Liver (tissue), 9 donors: ENCODE results near the gene DCAF4L1. TPM values are rescaled to one million over a fixed set of nuclear protein-coding genes. Genes with fewer than 3 reads are reported as not detected.
A peak's percentile ranks its signal among the peaks of the same experiment; 100 is the strongest.

Experiments
- DNase-seq: peaks from one replicate; pipeline ENCODE4 v3.0.0-alpha.2; 2017; ENCODE audit warnings: low spot score
- H3K27ac ChIP-seq, 2 donors: one replicate each; pipeline ENCODE4 v1.7.0; 2013; ENCODE audit warnings: inconsistent platforms in 2 of 2, low read length in 2 of 2, control low read depth in 1 of 2, low read depth in 1 of 2, mild to moderate bottlenecking in 1 of 2
- H3K27me3 ChIP-seq, 4 donors: one replicate each; pipeline versions ENCODE4 v1.6.1 to v1.7.0; 2013; ENCODE audit warnings: low read length in 3 of 4, inconsistent platforms in 1 of 4, mild to moderate bottlenecking in 1 of 4, moderate library complexity in 1 of 4; ENCODE audit not compliant: control insufficient read depth in 4 of 4, insufficient read depth in 4 of 4
- H3K36me3 ChIP-seq, 4 donors: one replicate each; pipeline versions ENCODE4 v1.6.1 to v1.7.0; 2013; ENCODE audit warnings: low read length in 3 of 4, mild to moderate bottlenecking in 3 of 4, low read depth in 1 of 4, moderate library complexity in 1 of 4; ENCODE audit not compliant: control insufficient read depth in 4 of 4, insufficient read depth in 3 of 4
- H3K4me1 ChIP-seq, 4 donors: one replicate each; pipeline versions ENCODE4 v1.6.1 to v1.7.0; 2013; ENCODE audit warnings: low read length in 3 of 4, mild to moderate bottlenecking in 3 of 4, moderate library complexity in 1 of 4; ENCODE audit not compliant: control insufficient read depth in 4 of 4, insufficient read depth in 4 of 4
- H3K4me3 ChIP-seq, 3 donors: one replicate each; pipeline versions ENCODE4 v1.6.1 to v1.7.0; 2013; ENCODE audit warnings: low read length in 3 of 3, control low read depth in 1 of 3, low read depth in 1 of 3, mild to moderate bottlenecking in 1 of 3
- H3K9ac ChIP-seq, 2 donors: one replicate each; pipeline ENCODE4 v1.7.0; 2013; ENCODE audit warnings: low read length in 2 of 2, mild to moderate bottlenecking in 2 of 2, moderate library complexity in 2 of 2, control low read depth in 1 of 2, low read depth in 1 of 2
- H3K9me3 ChIP-seq, 4 donors: one replicate each; pipeline versions ENCODE4 v1.6.1 to v1.7.0; 2013; ENCODE audit warnings: low read length in 3 of 4; ENCODE audit not compliant: control insufficient read depth in 4 of 4
- ATF3 ChIP-seq: IDR thresholded peaks from 2 replicates; pipeline ENCODE4 v1.6.1; 2016; ENCODE audit warnings: antibody characterized with exemption
- CTCF ChIP-seq: fragments of 150-350 bp; IDR thresholded peaks from 2 replicates; pipeline ENCODE4 v1.5.1; 2017; ENCODE audit warnings: improper control_type of control experiment, low read depth, low read length; ENCODE audit not compliant: missing input control
- EGR1 ChIP-seq, 2 donors: IDR thresholded peaks; 2 replicates each; pipeline ENCODE4 v1.6.1; 2016 to 2018; ENCODE audit warnings: antibody characterized with exemption in 2 of 2, low read depth in 2 of 2
- FOXA2 ChIP-seq: IDR thresholded peaks from 2 replicates; pipeline ENCODE4 v1.6.1; 2016; ENCODE audit warnings: antibody characterized with exemption
- GABPA ChIP-seq, 2 donors: IDR thresholded peaks in 1 of 2; conservative IDR thresholded peaks in 1 of 2; 2 replicates each; pipeline ENCODE4 v1.6.1; 2016; ENCODE audit warnings: antibody characterized with exemption in 2 of 2, mild to moderate bottlenecking in 1 of 2, moderate library complexity in 1 of 2
- HNF4A ChIP-seq, 2 donors: conservative IDR thresholded peaks; 2 replicates each; pipeline ENCODE4 v1.6.1; 2016; ENCODE audit warnings: antibody characterized with exemption in 2 of 2, mild to moderate bottlenecking in 2 of 2
- HNF4G ChIP-seq: IDR thresholded peaks from 2 replicates; pipeline ENCODE4 v1.6.1; 2016; ENCODE audit warnings: antibody characterized with exemption
- JUND ChIP-seq, 2 donors: IDR thresholded peaks; 2 replicates each; pipeline ENCODE4 v1.6.1; 2016; ENCODE audit warnings: antibody characterized with exemption in 2 of 2
- NR2F2 ChIP-seq: IDR thresholded peaks from 2 replicates; pipeline ENCODE4 v1.6.1; 2016; ENCODE audit warnings: antibody characterized with exemption
- RAD21 ChIP-seq, 2 donors: IDR thresholded peaks; 2 replicates each; pipeline ENCODE4 v1.6.1; 2016; ENCODE audit warnings: antibody characterized with exemption in 2 of 2, mild to moderate bottlenecking in 2 of 2
- RXRA ChIP-seq, 2 donors: IDR thresholded peaks; 2 replicates each; pipeline ENCODE4 v1.6.1; 2017 to 2018; ENCODE audit warnings: antibody characterized with exemption in 2 of 2, mild to moderate bottlenecking in 1 of 2
- SP1 ChIP-seq: IDR thresholded peaks from 2 replicates; pipeline ENCODE4 v1.6.1; 2018; ENCODE audit warnings: antibody characterized with exemption, mild to moderate bottlenecking
- TAF1 ChIP-seq: conservative IDR thresholded peaks from 2 replicates; pipeline ENCODE4 v1.6.1; 2016; ENCODE audit warnings: antibody characterized with exemption, mild to moderate bottlenecking
- YY1 ChIP-seq: IDR thresholded peaks from 2 replicates; pipeline ENCODE4 v1.6.1; 2016; ENCODE audit warnings: antibody characterized with exemption, mild to moderate bottlenecking
- ZBTB33 ChIP-seq: IDR thresholded peaks from 2 replicates; pipeline ENCODE4 v1.6.1; 2016; ENCODE audit warnings: antibody characterized with exemption
- WGBS: extraction: QIAGEN DNeasy Blood & Tissue Kit; methylation state at CpG from one replicate; pipeline ENCODE4 v1.1.7; 2013; 5-methylcytosine and 5-hydroxymethylcytosine counted together
- polyA plus RNA-seq, 2 donors: library from polyadenylated mRNA; stranded (reverse) in 1 of 2; unstranded in 1 of 2; fragments of 200-250 nt in 1 of 2; fragments of >200 nt in 1 of 2; fragmentation: Nextera tagmentation in 1 of 2; extraction: Ambion mirVana in 1 of 2; gene quantifications; one replicate each; pipeline versions ENCODE4 v1.2.1 to v1.2.3, GENCODE V29; 2013 to 2015
- total RNA-seq, 2 donors: library from RNA; depleted of rRNA; stranded (reverse); fragments of >200 nt; gene quantifications; one replicate each; pipeline ENCODE4 v1.2.3, GENCODE V29; 2014
- TF ChIP-seq, protein P1 (sequence below): IDR thresholded peaks from 2 replicates; pipeline ENCODE4 v1.6.1; 2016; ENCODE audit warnings: antibody characterized with exemption
- TF ChIP-seq, protein P2 (sequence below): IDR thresholded peaks from 2 replicates; pipeline ENCODE4 v1.6.1; 2016; ENCODE audit warnings: antibody characterized with exemption, mild to moderate bottlenecking
- donor health status: healthy.
- donor health status: healthy.
- donor health status: healthy.
- donor health status: healthy.
- donor health status: healthy.

DCAF4L1 gene
- total and polyA plus RNA-seq, 4 donors: under 0.01 to 0.59 (median 0.06) TPM

GRCh38 chr4:41935652-41936021 is 45.9 kb upstream of the DCAF4L1 start:
- Histone ChIP-seq H3K36me3 (peaks cover 0 to 3% (median 0%) of the 10 kb centered on the region in 4 donors), H3K27ac (peak overlapping the region; percentile 93 to 97), H3K27me3 (no peaks in the 10 kb centered on the region), H3K4me1 (peaks cover 6 to 32% (median 27%) of the 10 kb centered on the region in 4 donors), H3K9me3 (no peaks in the 10 kb centered on the region), H3K4me3 (peak overlapping the region; percentile 82 to 94 (median 93)), H3K9ac (peak overlapping the region; percentile 68 to 79)
- WGBS: 3% methylated on average over 12 of the region's 12 CpGs
- TF ChIP-seq RXRA (IDR thresholded peaks at IDR 0.05) (no peak), ZBTB33 (no peak), SP1 (no peak), HNF4G (no peak), HNF4A (conservative IDR thresholded peaks at IDR 0.05) (no peak), CTCF (no peak), FOXA2 (no peak), TAF1 (no peak)
- TF ChIP-seq, protein P1, sequence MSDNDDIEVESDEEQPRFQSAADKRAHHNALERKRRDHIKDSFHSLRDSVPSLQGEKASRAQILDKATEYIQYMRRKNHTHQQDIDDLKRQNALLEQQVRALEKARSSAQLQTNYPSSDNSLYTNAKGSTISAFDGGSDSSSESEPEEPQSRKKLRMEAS: no peak
- TF ChIP-seq, protein P2, sequence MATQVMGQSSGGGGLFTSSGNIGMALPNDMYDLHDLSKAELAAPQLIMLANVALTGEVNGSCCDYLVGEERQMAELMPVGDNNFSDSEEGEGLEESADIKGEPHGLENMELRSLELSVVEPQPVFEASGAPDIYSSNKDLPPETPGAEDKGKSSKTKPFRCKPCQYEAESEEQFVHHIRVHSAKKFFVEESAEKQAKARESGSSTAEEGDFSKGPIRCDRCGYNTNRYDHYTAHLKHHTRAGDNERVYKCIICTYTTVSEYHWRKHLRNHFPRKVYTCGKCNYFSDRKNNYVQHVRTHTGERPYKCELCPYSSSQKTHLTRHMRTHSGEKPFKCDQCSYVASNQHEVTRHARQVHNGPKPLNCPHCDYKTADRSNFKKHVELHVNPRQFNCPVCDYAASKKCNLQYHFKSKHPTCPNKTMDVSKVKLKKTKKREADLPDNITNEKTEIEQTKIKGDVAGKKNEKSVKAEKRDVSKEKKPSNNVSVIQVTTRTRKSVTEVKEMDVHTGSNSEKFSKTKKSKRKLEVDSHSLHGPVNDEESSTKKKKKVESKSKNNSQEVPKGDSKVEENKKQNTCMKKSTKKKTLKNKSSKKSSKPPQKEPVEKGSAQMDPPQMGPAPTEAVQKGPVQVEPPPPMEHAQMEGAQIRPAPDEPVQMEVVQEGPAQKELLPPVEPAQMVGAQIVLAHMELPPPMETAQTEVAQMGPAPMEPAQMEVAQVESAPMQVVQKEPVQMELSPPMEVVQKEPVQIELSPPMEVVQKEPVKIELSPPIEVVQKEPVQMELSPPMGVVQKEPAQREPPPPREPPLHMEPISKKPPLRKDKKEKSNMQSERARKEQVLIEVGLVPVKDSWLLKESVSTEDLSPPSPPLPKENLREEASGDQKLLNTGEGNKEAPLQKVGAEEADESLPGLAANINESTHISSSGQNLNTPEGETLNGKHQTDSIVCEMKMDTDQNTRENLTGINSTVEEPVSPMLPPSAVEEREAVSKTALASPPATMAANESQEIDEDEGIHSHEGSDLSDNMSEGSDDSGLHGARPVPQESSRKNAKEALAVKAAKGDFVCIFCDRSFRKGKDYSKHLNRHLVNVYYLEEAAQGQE: no peak
- DNase-seq: no peak

DNA sequence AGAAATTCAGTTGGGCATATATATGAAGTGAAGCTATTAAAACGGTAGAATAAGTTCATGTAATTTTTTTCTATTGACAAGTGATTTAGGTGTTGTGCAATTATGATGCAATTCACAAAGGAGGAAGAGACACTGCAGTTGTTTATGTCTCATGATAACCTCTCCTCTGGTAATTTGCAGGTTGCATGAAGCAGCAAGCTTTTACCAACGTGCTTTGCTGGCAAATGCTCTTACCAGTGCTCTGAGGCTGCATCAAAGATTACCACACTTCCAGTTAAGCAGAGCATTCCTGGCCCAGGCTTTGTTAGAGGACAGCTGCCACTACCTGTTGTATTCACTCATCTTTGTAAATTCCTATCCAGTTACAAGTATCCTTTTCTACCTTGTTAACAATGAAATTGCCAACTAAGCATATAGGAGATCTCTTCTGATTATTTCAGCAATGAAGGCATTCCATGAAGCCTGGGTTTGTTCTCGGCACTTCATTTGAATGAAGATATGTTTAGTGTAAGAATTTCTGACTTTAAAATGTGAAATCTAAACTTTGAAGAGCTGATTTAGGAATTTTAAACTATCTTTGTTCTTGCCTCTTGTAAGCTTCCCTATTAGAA is 42.4 kb upstream of the DCAF4L1 start:
- WGBS: 42% methylated on average over 3 of the region's 3 CpGs
- Histone ChIP-seq H3K9me3 (no peaks in the 10 kb centered on the region), H3K4me3 (no peak overlapping the region), H3K36me3 (peaks cover 0 to 11% (median under 1%) of the 10 kb centered on the region in 4 donors), H3K27ac (peak overlapping the region; percentile 54 to 71), H3K27me3 (no peaks in the 10 kb centered on the region), H3K9ac (no peak overlapping the region), H3K4me1 (peaks cover 6 to 31% (median 25%) of the 10 kb centered on the region in 4 donors)
- DNase-seq: no peak
- TF ChIP-seq HNF4A (conservative IDR thresholded peaks at IDR 0.05): peak; percentile 35 to 42
- TF ChIP-seq ZBTB33: peak; percentile 58
- TF ChIP-seq CTCF: no peak
- TF ChIP-seq YY1: no peak
- peak in 1 of 2 donors; percentile 69 for TF ChIP-seq GABPA (IDR thresholded peaks at IDR 0.05 in 1 of 2, conservative IDR thresholded peaks at IDR 0.05 in 1 of 2)
- no peak for TF ChIP-seq NR2F2
- TF ChIP-seq SP1: peak; percentile 58
- TF ChIP-seq, protein P1: peak; percentile 83
- TF ChIP-seq TAF1: no peak
- peak; percentile 88 for TF ChIP-seq ATF3
- peak; percentile 23 to 58 for TF ChIP-seq JUND (IDR thresholded peaks at IDR 0.05)
- TF ChIP-seq EGR1 (IDR thresholded peaks at IDR 0.05; ENCODE audit: low read depth in 2 of 2): peak; percentile 32 to 50
- TF ChIP-seq RAD21 (IDR thresholded peaks at IDR 0.05): peak in 1 of 2 donors; percentile 27
- TF ChIP-seq RXRA (IDR thresholded peaks at IDR 0.05): peak; percentile 73 to 81
